ENCODE data around the gene ZSWIM3.

The ZSWIM3 gene

GRCh38 chr20:45833883-45834796 is 23.3 kb upstream of the ZSWIM3 start:
- Histone ChIP-seq H3K27me3 (replicated peaks; ENCODE audit: control insufficient read depth, insufficient read depth, low read length) (no peaks in the 10 kb centered on the region), H3K4me3 (replicated peaks; ENCODE audit: low read depth, low read length) (peak overlapping the region; percentile 71), H3K36me3 (ENCODE audit: control insufficient read depth, insufficient read depth, low read length) (no peaks in the 10 kb centered on the region; the same call in 1 of the 2 replicates)
- peak; percentile 60 for DNase-seq (ENCODE audit: extremely low read depth, insufficient read length)
- no peak for TF ChIP-seq CTCF (IDR thresholded peaks at IDR 0.05; ENCODE audit: insufficient read depth, low read length, poor library complexity, severe bottlenecking)

GRCh38 chr20:45834797-45835161 is 22.6 kb upstream of the ZSWIM3 start:
- Histone ChIP-seq H3K27me3 (replicated peaks; ENCODE audit: control insufficient read depth, insufficient read depth, low read length) (no peaks in the 10 kb centered on the region), H3K36me3 (ENCODE audit: control insufficient read depth, insufficient read depth, low read length) (no peaks in the 10 kb centered on the region; the same call in 1 of the 2 replicates), H3K4me3 (replicated peaks; ENCODE audit: low read depth, low read length) (no peak overlapping the region)
- DNase-seq (ENCODE audit: extremely low read depth, insufficient read length), result no peak
- TF ChIP-seq CTCF (IDR thresholded peaks at IDR 0.05; ENCODE audit: insufficient read depth, low read length, poor library complexity, severe bottlenecking), result no peak

GRCh38 chr20:45835329-45835765 is 22.1 kb upstream of the ZSWIM3 start:
- DNase-seq (ENCODE audit: extremely low read depth, insufficient read length), result no peak
- Histone ChIP-seq H3K27me3 (replicated peaks; ENCODE audit: control insufficient read depth, insufficient read depth, low read length) (no peaks in the 10 kb centered on the region), H3K36me3 (ENCODE audit: control insufficient read depth, insufficient read depth, low read length) (no peaks in the 10 kb centered on the region; the same call in 1 of the 2 replicates), H3K4me3 (replicated peaks; ENCODE audit: low read depth, low read length) (no peak overlapping the region)
- no peak for TF ChIP-seq CTCF (IDR thresholded peaks at IDR 0.05; ENCODE audit: insufficient read depth, low read length, poor library complexity, severe bottlenecking)

- Histone ChIP-seq H3K27me3 (replicated peaks; ENCODE audit: control insufficient read depth, insufficient read depth, low read length) (no peaks in the 10 kb centered on the region), H3K4me3 (replicated peaks; ENCODE audit: low read depth, low read length) (no peak overlapping the region), H3K36me3 (ENCODE audit: control insufficient read depth, insufficient read depth, low read length) (peaks cover under 1% of the 10 kb centered on the region; the same call in 1 of the 2 replicates)
- TF ChIP-seq CTCF (IDR thresholded peaks at IDR 0.05; ENCODE audit: insufficient read depth, low read length, poor library complexity, severe bottlenecking), result no peak
- DNase-seq (ENCODE audit: extremely low read depth, insufficient read length), result no peak
Observed at GRCh38 chr20:45835825-45836224, 21.6 kb upstream of the ZSWIM3 start.

- Histone ChIP-seq H3K4me3 (replicated peaks; ENCODE audit: low read depth, low read length) (no peak overlapping the region), H3K27me3 (replicated peaks; ENCODE audit: control insufficient read depth, insufficient read depth, low read length) (no peaks in the 10 kb centered on the region), H3K36me3 (ENCODE audit: control insufficient read depth, insufficient read depth, low read length) (peaks cover 5% of the 10 kb centered on the region; the same call in 1 of the 2 replicates)
- no peak for DNase-seq (ENCODE audit: extremely low read depth, insufficient read length)
- no peak for TF ChIP-seq CTCF (IDR thresholded peaks at IDR 0.05; ENCODE audit: insufficient read depth, low read length, poor library complexity, severe bottlenecking)
Observed at GRCh38 chr20:45836841-45837240, 20.6 kb upstream of the ZSWIM3 start.

All from GM06990 (cell line).